D721Med (cell line): Measurements from ENCODE around the gene GPR39.

Experiments used
- DNase-seq: peaks from one replicate; pipeline ENCODE4 v3.0.0; 2011; ENCODE audit warnings: low spot score; ENCODE audit not compliant: insufficient read length
- FAIRE-seq: peaks from 2 replicates; lab custom pipeline; 2011; peaks lifted over from hg19 to GRCh38; lab: Jason Lieb, UNC
- CTCF ChIP-seq: IDR thresholded peaks from 2 replicates; pipeline ENCODE4 v1.5.1; 2012; ENCODE audit warnings: mild to moderate bottlenecking, control low read depth; ENCODE audit not compliant: insufficient read depth; ENCODE audit errors: missing control alignments

The GPR39 gene

DNA sequence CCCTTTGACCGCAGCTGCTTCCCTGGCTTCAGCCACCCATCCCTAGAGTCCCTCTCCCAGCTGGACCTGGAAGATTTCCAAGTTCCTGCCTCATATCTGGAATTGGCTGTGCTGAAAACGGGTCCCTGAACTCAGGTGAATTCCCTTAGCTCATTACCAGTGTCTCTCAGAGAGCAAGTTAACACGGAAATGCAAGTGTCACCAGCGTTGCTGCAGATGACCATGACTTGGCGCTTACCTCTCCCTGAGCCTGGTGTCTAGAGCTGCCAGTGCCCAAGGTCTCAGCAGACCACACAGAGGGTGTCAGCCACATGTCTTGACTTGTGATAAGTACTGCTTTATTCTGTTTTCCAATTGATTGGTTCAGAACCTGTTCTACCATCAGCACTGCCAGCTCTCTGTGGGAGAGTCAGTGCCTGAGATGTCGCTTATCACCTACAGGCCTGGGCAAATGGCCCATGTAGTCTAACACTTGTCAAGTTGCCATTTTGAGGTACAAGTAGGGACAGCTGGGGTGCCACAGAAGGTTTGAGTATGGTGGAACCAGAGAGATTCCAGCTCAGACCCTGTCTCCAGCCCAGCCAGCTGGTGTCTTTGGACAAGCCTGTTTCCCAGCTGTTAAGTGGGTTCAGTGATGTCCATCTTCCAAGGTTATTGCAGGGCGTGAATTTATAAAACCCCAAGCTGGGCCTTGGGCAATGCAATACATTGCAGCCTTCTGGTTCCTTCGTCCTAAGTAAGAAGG is 204.7 kb downstream of the GPR39 start:
- FAIRE-seq = no peak
- TF ChIP-seq CTCF = no peak
- DNase-seq = no peak

DNA sequence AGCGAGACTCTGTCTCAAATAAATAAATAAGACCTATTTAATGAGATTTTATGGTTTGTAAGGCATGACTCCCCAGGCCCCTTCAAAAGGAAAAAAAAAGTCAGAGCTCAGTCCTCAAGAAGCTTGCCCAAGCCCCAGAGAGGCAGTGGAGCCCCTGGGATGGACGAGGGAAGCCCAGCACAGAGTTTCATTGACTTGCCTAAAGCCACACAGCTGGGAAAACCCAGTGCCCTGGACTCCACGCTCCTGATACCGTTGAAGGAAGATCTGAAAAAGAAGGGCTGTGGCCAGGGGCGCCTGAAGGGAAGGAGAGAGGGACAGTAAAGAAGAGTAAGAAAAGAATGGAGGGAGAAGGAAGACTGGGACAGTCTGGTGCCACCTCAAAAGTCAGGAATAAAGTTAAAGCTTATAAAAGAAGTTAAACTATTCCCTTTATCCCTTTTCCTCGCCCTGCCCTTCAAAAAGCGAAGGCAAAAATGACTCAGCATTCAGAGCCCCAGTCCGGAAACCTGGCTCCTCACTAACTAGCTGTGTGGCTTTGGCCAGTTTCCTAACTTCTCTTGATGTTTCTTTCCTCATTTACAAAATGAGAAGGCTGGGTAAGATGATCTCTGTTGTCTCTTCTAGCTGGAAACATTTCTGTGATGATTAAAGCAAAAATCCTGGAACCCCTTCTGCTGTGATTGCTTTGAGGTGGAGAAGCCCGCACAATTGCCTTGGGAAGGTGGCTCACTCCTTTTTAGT is 206.7 kb downstream of the GPR39 start:
- no peak for FAIRE-seq
- DNase-seq = no peak
- TF ChIP-seq CTCF = no peak

DNA sequence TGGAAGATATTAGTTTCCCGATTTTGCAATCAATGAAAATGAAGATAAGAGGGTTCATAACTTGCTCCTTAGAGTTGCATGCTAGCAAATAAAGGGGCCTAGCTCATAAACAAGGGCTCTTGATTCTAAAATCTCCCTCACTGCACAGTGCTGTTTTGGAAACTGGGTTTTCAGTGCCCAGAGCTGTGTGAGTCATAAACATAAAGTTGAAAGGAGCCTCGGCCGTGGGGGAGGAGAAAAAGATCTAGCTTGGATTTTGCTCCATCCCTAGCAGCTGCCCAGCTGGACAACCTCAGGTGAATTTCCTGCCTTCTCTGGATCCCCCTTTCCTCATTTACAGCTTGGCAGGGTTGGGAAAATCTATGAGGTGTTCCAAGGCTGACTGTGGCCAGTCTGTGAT is 210.9 kb downstream of the GPR39 start:
- DNase-seq = no peak
- no peak for FAIRE-seq
- TF ChIP-seq CTCF = no peak

GRCh38 chr2:132632000-132632649 is 215.5 kb downstream of the GPR39 start:
- DNase-seq (no peak), FAIRE-seq (no peak)
- TF ChIP-seq CTCF = no peak

- no peak for FAIRE-seq
- no peak for DNase-seq
- no peak for TF ChIP-seq CTCF
Observed at GRCh38 chr2:132633635-132634034, 217.0 kb downstream of the GPR39 start.

GRCh38 chr2:132636346-132636745 is 219.7 kb downstream of the GPR39 start:
- no peak for FAIRE-seq
- no peak for DNase-seq
- no peak for TF ChIP-seq CTCF
